Erythroblast (primary cell): ENCODE measurements around the gene RUSC2.

Source experiments
- GATA1 ChIP-seq: IDR thresholded peaks from 2 replicates; pipeline ENCODE4 v1.6.1; 2011; ENCODE audit warnings: low read depth, mild to moderate bottlenecking, control low read depth, low read length, moderate library complexity
- POLR2A ChIP-seq: IDR thresholded peaks from 2 replicates; pipeline ENCODE4 v1.6.1; 2011; ENCODE audit warnings: mild to moderate bottlenecking, low read length

- TF ChIP-seq POLR2A (no peak), GATA1 (no peak)
Observed at GRCh38 chr9:35537913-35538312, 48.0 kb downstream of the RUSC2 start.
